Keratinocyte (primary cell): ENCODE data around the gene ELANE. TPM values are rescaled to one million over a fixed set of nuclear protein-coding genes. Genes with fewer than 3 reads are reported as not detected.

Source experiments
- DNase-seq: peaks from one replicate; pipeline ENCODE4 v3.0.0-alpha.2; 2011; ENCODE audit warnings: low read depth, missing footprints, low spot score
- FAIRE-seq: peaks from 2 replicates; lab custom pipeline; 2011; peaks lifted over from hg19 to GRCh38; lab: Jason Lieb, UNC
- H2AFZ ChIP-seq: 2 replicates; pipeline ENCODE4 v1.6.0; 2012; ENCODE audit warnings: low read length, control low read depth, inconsistent platforms; ENCODE audit not compliant: control insufficient read depth
- H3K27ac ChIP-seq: 2 replicates; pipeline ENCODE4 v1.5.1; 2011; ENCODE audit warnings: low read length; ENCODE audit not compliant: control insufficient read depth, insufficient read depth
- H3K27me3 ChIP-seq: 3 replicates; pipeline ENCODE4 v1.6.0; 2011; ENCODE audit warnings: low read length; ENCODE audit not compliant: control insufficient read depth, insufficient read depth; ENCODE audit errors: extremely low read depth
- H3K36me3 ChIP-seq, 2 experiments: 2 replicates in 1 of 2; 3 replicates in 1 of 2; pipeline ENCODE4 v1.5.1; 2011; ENCODE audit warnings: low read length in 2 of 2, mild to moderate bottlenecking in 1 of 2; ENCODE audit not compliant: control insufficient read depth in 2 of 2, insufficient read depth in 2 of 2; ENCODE audit errors: extremely low read depth in 1 of 2
- H3K4me1 ChIP-seq: 3 replicates; pipeline ENCODE4 v1.5.1; 2011; ENCODE audit warnings: low read length; ENCODE audit not compliant: control insufficient read depth, insufficient read depth; ENCODE audit errors: extremely low read depth
- H3K4me2 ChIP-seq: 3 replicates; pipeline ENCODE4 v1.6.0; 2011; ENCODE audit warnings: low read depth, low read length; ENCODE audit not compliant: control insufficient read depth, insufficient read depth; ENCODE audit errors: extremely low read depth
- H3K4me3 ChIP-seq, 3 experiments: fragments of 200-600 bp in 1 of 3; sonication (generic) in 1 of 3; 2 replicates in 2 of 3; 3 replicates in 1 of 3; pipeline ENCODE4 v1.5.1; 2011 to 2016; ENCODE audit warnings: low read length in 3 of 3, mild to moderate bottlenecking in 3 of 3, control low read depth in 2 of 3, inconsistent platforms in 1 of 3, low read depth in 1 of 3, mixed read lengths in 1 of 3, mixed run types in 1 of 3, moderate library complexity in 1 of 3; ENCODE audit not compliant: control insufficient read depth in 2 of 3, insufficient read depth in 2 of 3; ENCODE audit errors: extremely low read depth in 1 of 3
- H3K79me2 ChIP-seq: 2 replicates; pipeline ENCODE4 v1.6.0; 2012; ENCODE audit warnings: low read length; ENCODE audit not compliant: control insufficient read depth, insufficient read depth
- H3K9ac ChIP-seq: 3 replicates; pipeline ENCODE4 v1.6.0; 2011; ENCODE audit warnings: low read length; ENCODE audit not compliant: control insufficient read depth, insufficient read depth; ENCODE audit errors: extremely low read depth
- H3K9me1 ChIP-seq: 3 replicates; pipeline ENCODE4 v1.6.0; 2011; ENCODE audit warnings: low read length; ENCODE audit not compliant: control insufficient read depth, insufficient read depth; ENCODE audit errors: extremely low read depth
- H3K9me3 ChIP-seq: 2 replicates; pipeline ENCODE4 v1.5.1; 2012; ENCODE audit warnings: low read depth, low read length; ENCODE audit not compliant: control insufficient read depth
- H4K20me1 ChIP-seq: 3 replicates; pipeline ENCODE4 v1.6.0; 2011; ENCODE audit warnings: low read length; ENCODE audit not compliant: control insufficient read depth, insufficient read depth; ENCODE audit errors: extremely low read depth
- EZH2 ChIP-seq: IDR thresholded peaks from one replicate; pipeline ENCODE4 v1.6.1; 2012; ENCODE audit warnings: inconsistent platforms, mild to moderate bottlenecking, low read length, moderate library complexity
- dilution Hi-C: fragments of 300-500 bp; cut with MboI; formaldehyde crosslinking; loops from one replicate; pipeline ENCODE4 v1.7.0; 2020; ENCODE audit warnings: low sequenced_read_pairs; ENCODE audit not compliant: extremely low pct_ligation_motif_present
- polyA plus RNA-seq, 5 experiments: library from polyadenylated mRNA; depleted of rRNA in 3 of 5; stranded (reverse) in 3 of 5; stranded (forward) in 1 of 5; unstranded in 1 of 5; fragments of >200 nt; gene quantifications; 1 replicate in 1 of 5; 2 replicates in 3 of 5; 3 replicates in 1 of 5; pipeline versions ENCODE4 v1.2.1 to v1.2.3, GENCODE V29; 2011 to 2012; ENCODE audit warnings: missing spikeins in 2 of 5, low read depth in 1 of 5, low replicate concordance in 1 of 5
- TF ChIP-seq, protein P1 (sequence below), 3 experiments: IDR thresholded peaks in 1 of 3; conservative IDR thresholded peaks in 1 of 3; optimal IDR thresholded peaks in 1 of 3; 2 replicates in 2 of 3; 3 replicates in 1 of 3; pipeline versions ENCODE3 to v1.5.1; 2011; ENCODE audit warnings: low read length in 3 of 3, mild to moderate bottlenecking in 3 of 3, moderate library complexity in 2 of 3, control low read depth in 1 of 3, inconsistent platforms in 1 of 3; ENCODE audit not compliant: insufficient read depth in 2 of 3; ENCODE audit errors: extremely low read depth in 1 of 3

Gene ELANE
- polyA plus RNA-seq, 1 donor (not counting 4 experiments of a cell fraction or from before 2014, with no cell fraction given), result not detected

DNA sequence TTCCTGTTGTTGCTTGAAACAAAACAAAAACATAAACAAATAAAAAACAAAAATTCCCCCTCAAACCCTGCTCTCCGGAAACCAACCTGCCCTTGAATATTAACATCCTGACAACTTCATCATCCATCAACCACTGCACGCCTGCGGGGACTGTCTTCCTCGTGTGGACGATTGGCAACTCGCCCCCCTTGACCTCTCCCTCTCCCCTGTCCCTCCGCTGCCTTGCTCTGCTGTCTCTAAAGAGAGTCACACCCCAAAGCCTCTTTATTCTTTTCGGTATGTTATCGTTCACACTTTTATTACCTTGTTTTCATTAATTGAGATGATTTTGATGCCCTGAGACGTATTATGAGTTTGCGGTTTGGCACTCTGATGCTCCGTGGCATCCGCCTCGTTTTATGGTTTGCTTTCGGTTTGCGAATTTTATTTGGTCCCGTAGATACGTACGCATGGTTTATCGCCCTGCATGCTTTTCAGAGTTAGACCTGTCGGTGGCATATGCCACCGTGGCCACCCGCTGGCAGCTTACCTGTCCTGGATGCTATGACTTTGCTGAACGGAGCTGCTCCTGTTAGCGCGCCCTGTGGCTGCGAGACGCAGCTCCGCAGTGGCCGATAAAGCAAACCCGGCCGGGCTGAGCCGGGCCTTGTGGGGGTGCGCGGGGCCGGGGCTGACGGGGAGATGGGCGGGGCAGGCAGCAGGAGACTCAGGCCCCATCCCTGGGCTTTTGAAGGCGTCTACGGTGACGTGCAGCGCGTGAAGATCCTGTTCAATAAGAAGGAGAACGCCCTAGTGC, 44.3 kb upstream of the ELANE start:
- Histone ChIP-seq H3K79me2 (peaks cover 63% of the 10 kb centered on the region), H3K4me1 (no peaks in the 10 kb centered on the region), H3K27me3 (no peaks in the 10 kb centered on the region), H3K9me3 (no peaks in the 10 kb centered on the region), H3K4me3 (no peak overlapping the region), H3K9me1 (no peaks in the 10 kb centered on the region), H2AFZ (no peak overlapping the region), H3K27ac (no peak overlapping the region), H3K36me3 (peaks cover 35 to 67% of the 10 kb centered on the region in 2 experiments), H3K9ac (no peak overlapping the region), H4K20me1 (peaks cover 61% of the 10 kb centered on the region), H3K4me2 (no peak overlapping the region)
- TF ChIP-seq EZH2, result no peak
- TF ChIP-seq, protein P1, sequence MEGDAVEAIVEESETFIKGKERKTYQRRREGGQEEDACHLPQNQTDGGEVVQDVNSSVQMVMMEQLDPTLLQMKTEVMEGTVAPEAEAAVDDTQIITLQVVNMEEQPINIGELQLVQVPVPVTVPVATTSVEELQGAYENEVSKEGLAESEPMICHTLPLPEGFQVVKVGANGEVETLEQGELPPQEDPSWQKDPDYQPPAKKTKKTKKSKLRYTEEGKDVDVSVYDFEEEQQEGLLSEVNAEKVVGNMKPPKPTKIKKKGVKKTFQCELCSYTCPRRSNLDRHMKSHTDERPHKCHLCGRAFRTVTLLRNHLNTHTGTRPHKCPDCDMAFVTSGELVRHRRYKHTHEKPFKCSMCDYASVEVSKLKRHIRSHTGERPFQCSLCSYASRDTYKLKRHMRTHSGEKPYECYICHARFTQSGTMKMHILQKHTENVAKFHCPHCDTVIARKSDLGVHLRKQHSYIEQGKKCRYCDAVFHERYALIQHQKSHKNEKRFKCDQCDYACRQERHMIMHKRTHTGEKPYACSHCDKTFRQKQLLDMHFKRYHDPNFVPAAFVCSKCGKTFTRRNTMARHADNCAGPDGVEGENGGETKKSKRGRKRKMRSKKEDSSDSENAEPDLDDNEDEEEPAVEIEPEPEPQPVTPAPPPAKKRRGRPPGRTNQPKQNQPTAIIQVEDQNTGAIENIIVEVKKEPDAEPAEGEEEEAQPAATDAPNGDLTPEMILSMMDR (optimal IDR thresholded peaks at IDR 0.05 in 1 of 3, IDR thresholded peaks at IDR 0.05 in 1 of 3, conservative IDR thresholded peaks at IDR 0.05 in 1 of 3; ENCODE audit: extremely low read depth in 1 of 3, insufficient read depth in 2 of 3, low read length in 3 of 3), result no peak
- dilution Hi-C loops, result no loop called here
- DNase-seq, result no peak
- FAIRE-seq, result no peak

DNA sequence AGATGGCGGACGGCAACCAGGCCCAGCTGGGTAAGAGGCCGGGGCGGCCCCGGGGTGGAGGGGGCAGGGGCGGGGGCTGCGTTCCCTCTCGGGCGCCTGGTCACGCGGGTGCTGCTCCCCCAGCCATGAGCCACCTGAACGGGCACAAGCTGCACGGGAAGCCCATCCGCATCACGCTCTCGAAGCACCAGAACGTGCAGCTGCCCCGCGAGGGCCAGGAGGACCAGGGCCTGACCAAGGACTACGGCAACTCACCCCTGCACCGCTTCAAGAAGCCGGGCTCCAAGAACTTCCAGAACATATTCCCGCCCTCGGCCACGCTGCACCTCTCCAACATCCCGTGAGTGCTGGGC, 43.7 kb upstream of the ELANE start:
- peaks cover 55% of the 10 kb centered on the region for H4K20me1 ChIP-seq
- FAIRE-seq, result no peak

More for the DNA sequence above, 43.7 kb upstream of the ELANE start:
- Histone ChIP-seq H3K9me1 (no peaks in the 10 kb centered on the region), H3K4me2 (no peak overlapping the region), H2AFZ (no peak overlapping the region), H3K9ac (no peak overlapping the region), H3K4me3 (no peak overlapping the region), H3K27ac (no peak overlapping the region), H3K36me3 (peaks cover 32 to 61% of the 10 kb centered on the region in 2 experiments), H3K79me2 (peaks cover 57% of the 10 kb centered on the region), H3K9me3 (no peaks in the 10 kb centered on the region), H3K27me3 (no peaks in the 10 kb centered on the region), H3K4me1 (no peaks in the 10 kb centered on the region)
- no peak for DNase-seq
- dilution Hi-C loops, result no loop called here
- TF ChIP-seq EZH2, result no peak
- TF ChIP-seq, protein P1 (optimal IDR thresholded peaks at IDR 0.05 in 1 of 3, IDR thresholded peaks at IDR 0.05 in 1 of 3, conservative IDR thresholded peaks at IDR 0.05 in 1 of 3; ENCODE audit: extremely low read depth in 1 of 3, insufficient read depth in 2 of 3, low read length in 3 of 3), result no peak
